GM18907 (cell line): Measurements from ENCODE around the gene MOCS1.

Experiments used
- ATAC-seq: cut with Tn5 transposase; IDR thresholded peaks from one replicate; pipeline ENCODE4 v1.9.1; 2021; ENCODE audit warnings: mild to moderate bottlenecking, moderate library complexity; ENCODE audit not compliant: unreplicated experiment

Gene MOCS1

GRCh38 chr6:39881851-39882530 is 52.3 kb downstream of the MOCS1 start:
- ATAC-seq = no peak

- ATAC-seq = no peak
Measured at GRCh38 chr6:39880594-39880993, 53.7 kb downstream of the MOCS1 start.

GRCh38 chr6:39879535-39879934 is 54.7 kb downstream of the MOCS1 start:
- no peak for ATAC-seq

GRCh38 chr6:39876826-39877225 is 57.4 kb downstream of the MOCS1 start:
- no peak for ATAC-seq

- ATAC-seq = no peak
Measured at GRCh38 chr6:39876111-39876510, 58.2 kb downstream of the MOCS1 start.

- ATAC-seq = no peak
Measured at GRCh38 chr6:39873439-39873838, 60.8 kb downstream of the MOCS1 start.

- no peak for ATAC-seq
Measured at GRCh38 chr6:39870950-39871349, 63.3 kb downstream of the MOCS1 start.

- no peak for ATAC-seq
Measured at GRCh38 chr6:39867592-39867991, 66.7 kb downstream of the MOCS1 start.

- ATAC-seq = no peak
Measured at GRCh38 chr6:39865011-39865888, 69.0 kb downstream of the MOCS1 start.

GRCh38 chr6:39861663-39862062 is 72.6 kb downstream of the MOCS1 start:
- ATAC-seq = no peak

- no peak for ATAC-seq
Measured at GRCh38 chr6:39859025-39859424, 75.2 kb downstream of the MOCS1 start.

GRCh38 chr6:39855356-39855995 is 78.8 kb downstream of the MOCS1 start:
- ATAC-seq = no peak
